ENCODE data around the gene TADA2A. TPM values are rescaled to one million over a fixed set of nuclear protein-coding genes. Genes with fewer than 3 reads are reported as not detected.

Gene TADA2A
- total RNA-seq, 4 donors from 2014 or later: 17.6 to 74.1 (median 23.5) TPM

DNA sequence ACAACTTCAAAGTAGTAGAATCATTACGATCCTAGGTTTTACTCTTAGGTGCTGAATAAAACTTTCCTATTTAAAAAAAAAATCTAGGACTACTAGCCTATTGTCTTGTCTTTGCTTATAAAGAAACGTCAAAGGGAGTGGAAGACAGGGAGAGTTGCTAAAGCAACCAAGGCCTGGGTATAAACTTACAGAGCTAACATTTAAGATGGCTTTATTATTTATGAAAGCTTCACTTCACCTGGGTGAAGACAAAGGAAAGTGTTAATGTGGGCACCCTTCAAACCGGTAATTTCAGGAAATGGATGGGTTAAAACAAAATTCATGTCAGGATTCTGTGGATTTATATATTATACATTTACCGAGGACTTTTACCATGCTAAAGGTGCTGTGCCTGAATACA is 85.5 kb downstream of the TADA2A start:
- no peak for DNase-seq (ENCODE audit: low spot score in 2 of 2)
- WGBS, 2 donors: 41 to 47% methylated on average over 4 of the region's 4 CpGs
- Histone ChIP-seq H3K27me3 (no peaks in the 10 kb centered on the region), H3K9me3 (no peaks in the 10 kb centered on the region), H3K27ac (peak overlapping the region in 3 of 4 donors; percentile 1 to 91 (median 87)), H3K4me1 (peaks cover 0 to 46% (median 17%) of the 10 kb centered on the region in 4 donors), H3K36me3 (no peaks in the 10 kb centered on the region), H3K4me3 (no peak overlapping the region)
- TF ChIP-seq CTCF (IDR thresholded peaks at IDR 0.05) (no peak), POLR2A (IDR thresholded peaks at IDR 0.05) (no peak), EP300 (IDR thresholded peaks at IDR 0.05) (no peak)

DNA sequence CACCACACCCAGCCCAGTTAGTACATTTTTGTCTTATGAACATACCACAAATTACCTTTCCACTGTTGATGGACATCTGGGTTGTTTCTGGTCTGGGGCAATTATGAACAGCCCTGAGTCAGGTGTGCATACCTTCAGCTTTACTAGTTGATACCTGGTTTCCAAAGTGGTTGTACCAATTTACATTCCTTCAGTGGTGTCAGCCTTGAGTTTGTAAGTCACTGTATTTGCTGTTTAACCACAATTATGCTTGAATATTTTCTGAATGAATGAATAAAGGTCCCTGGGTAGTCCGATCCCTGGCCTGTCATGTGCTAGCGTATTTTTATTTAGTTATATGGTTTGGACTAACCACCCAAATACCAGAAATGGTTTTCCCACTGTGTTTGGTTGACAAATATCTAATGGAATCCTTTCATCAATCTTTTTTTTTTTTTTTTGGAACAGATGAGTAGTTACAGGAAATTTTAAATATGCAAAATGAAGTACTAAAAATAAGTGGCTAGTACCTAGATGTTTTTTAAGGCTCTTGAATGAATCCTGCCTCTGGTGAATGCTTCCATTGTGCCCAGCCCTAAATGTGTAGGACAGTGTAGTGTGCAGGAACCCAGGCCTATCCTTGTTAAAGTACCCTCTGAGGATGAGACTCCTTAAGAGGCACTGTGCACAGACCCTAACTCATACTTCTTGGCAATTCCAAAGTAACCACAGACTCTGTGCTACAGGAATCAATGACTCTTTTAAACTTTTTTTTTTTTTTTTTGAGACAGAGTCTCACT is 86.8 kb downstream of the TADA2A start:
- TF ChIP-seq POLR2A (IDR thresholded peaks at IDR 0.05) (no peak), CTCF (IDR thresholded peaks at IDR 0.05) (no peak), EP300 (IDR thresholded peaks at IDR 0.05) (no peak)
- no peaks in the 10 kb centered on the region for H3K9me3 ChIP-seq
- H3K27me3 ChIP-seq: no peaks in the 10 kb centered on the region
- no peak overlapping the region for H3K4me3 ChIP-seq
- DNase-seq (ENCODE audit: low spot score in 2 of 2): no peak
- WGBS, 2 donors: 68 to 74% methylated on average over 2 of the region's 2 CpGs
- H3K27ac ChIP-seq: no peak overlapping the region
- H3K36me3 ChIP-seq: no peaks in the 10 kb centered on the region
- H3K4me1 ChIP-seq: peaks cover 0 to 38% (median 14%) of the 10 kb centered on the region in 4 donors

DNA sequence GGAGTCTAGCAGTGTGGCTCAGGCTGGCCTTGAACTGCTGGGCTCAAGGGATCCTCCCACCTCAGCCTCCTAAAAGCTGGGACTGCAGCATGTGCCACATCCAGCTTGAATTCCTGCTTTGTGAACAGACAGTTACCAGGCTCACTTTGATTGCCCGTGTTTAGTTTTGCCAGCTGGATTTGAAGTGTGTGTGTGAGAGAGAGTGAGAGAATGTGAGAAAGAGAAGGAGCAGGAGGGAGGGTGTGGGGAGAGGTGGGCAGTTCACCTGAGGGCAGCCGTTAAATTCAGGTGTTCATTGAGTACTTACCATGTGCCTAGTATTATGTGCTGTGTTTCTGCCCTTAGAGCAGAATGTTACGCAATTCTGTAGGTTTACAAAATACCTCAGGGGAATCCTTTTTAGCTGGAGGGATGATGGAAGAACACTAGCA is 87.7 kb downstream of the TADA2A start:
- Histone ChIP-seq H3K27ac (no peak overlapping the region), H3K9me3 (no peaks in the 10 kb centered on the region), H3K4me3 (no peak overlapping the region), H3K27me3 (no peaks in the 10 kb centered on the region), H3K36me3 (no peaks in the 10 kb centered on the region), H3K4me1 (peaks cover 0 to 31% (median 12%) of the 10 kb centered on the region in 4 donors)
- WGBS, 2 donors: 73 to 82% methylated on average over 3 of the region's 3 CpGs
- TF ChIP-seq EP300 (IDR thresholded peaks at IDR 0.05) (no peak), CTCF (IDR thresholded peaks at IDR 0.05) (no peak), POLR2A (IDR thresholded peaks at IDR 0.05) (no peak)
- DNase-seq (ENCODE audit: low spot score in 2 of 2): no peak

- Histone ChIP-seq H3K27me3 (no peaks in the 10 kb centered on the region), H3K36me3 (no peaks in the 10 kb centered on the region), H3K27ac (no peak overlapping the region), H3K4me1 (peaks cover 0 to 31% (median 12%) of the 10 kb centered on the region in 4 donors), H3K9me3 (no peaks in the 10 kb centered on the region), H3K4me3 (no peak overlapping the region)
- TF ChIP-seq EP300 (IDR thresholded peaks at IDR 0.05) (no peak), POLR2A (IDR thresholded peaks at IDR 0.05) (no peak), CTCF (IDR thresholded peaks at IDR 0.05) (no peak)
- no peak for DNase-seq (ENCODE audit: low spot score in 2 of 2)
- 73 to 74% methylated on average over 8 of the region's 8 CpGs for WGBS, 2 donors
Measured at GRCh38 chr17:37494971-37495370, 88.3 kb downstream of the TADA2A start.

- no peak overlapping the region for H3K4me3 ChIP-seq
- H3K9me3 ChIP-seq: no peaks in the 10 kb centered on the region
- H3K27ac ChIP-seq: no peak overlapping the region
- H3K4me1 ChIP-seq: no peaks in the 10 kb centered on the region
- no peak for DNase-seq (ENCODE audit: low spot score in 2 of 2)
- H3K27me3 ChIP-seq: no peaks in the 10 kb centered on the region
- TF ChIP-seq CTCF (IDR thresholded peaks at IDR 0.05): no peak
- TF ChIP-seq EP300 (IDR thresholded peaks at IDR 0.05): no peak
- TF ChIP-seq POLR2A (IDR thresholded peaks at IDR 0.05): no peak
- H3K36me3 ChIP-seq: peaks cover 0 to 8% (median 0%) of the 10 kb centered on the region in 3 donors
Measured at GRCh38 chr17:37500378-37500777, 93.7 kb downstream of the TADA2A start.
